HCT116 (cell line): ENCODE data around the gene CRADD. TPM values are rescaled to one million over a fixed set of nuclear protein-coding genes. Genes with fewer than 3 reads are reported as not detected.
"Not testable (repeated sequence)": the region's sequence is repeated elsewhere in the genome, so short reads cannot be mapped to it uniquely, and the experiment has no call there.

Experiments used
- ATAC-seq: fragments of 200-7000 bp; cut with Tn5 transposase; 2 replicates; pipeline ENCODE4 v1.9.1; 2020; ENCODE audit warnings: mild to moderate bottlenecking, moderate library complexity
- BruUV-seq: library from RNA; stranded (reverse); fragments of 400-500 nt; replicated peaks from 2 replicates; lab custom pipeline; 2021; lab: Mats Ljungman, UMichigan
- CTCF ChIA-PET: fragments of 300-600 bp; sonication (Branson Sonifier 250); formaldehyde crosslinking; loops from one replicate; lab custom pipeline; 2021; ENCODE audit warnings: antibody characterized with exemption; lab: Charles Lee
- POLR2A ChIA-PET: fragments of 300-600, 350-600 bp; sonication (Branson Sonifier 250); formaldehyde crosslinking; loops from one replicate; lab custom pipeline; 2021; ENCODE audit warnings: antibody characterized with exemption; lab: Charles Lee
- RAD21 ChIA-PET, 2 experiments: fragments of 300-600 bp; sonication (Branson Sonifier 250); formaldehyde crosslinking; loops; one replicate each; lab custom pipeline; 2023; ENCODE audit warnings: low total read pairs in 2 of 2; ENCODE audit not compliant: uncharacterized antibody in 2 of 2, unreplicated experiment in 2 of 2, low non-redundant PET in 1 of 2; lab: Charles Lee
- DNase-seq: peaks from one replicate; pipeline ENCODE4 v3.0.0-alpha.2; 2010; ENCODE audit warnings: low read depth, low spot score
- H2AFZ ChIP-seq: fragments of 200-600 bp; shearing (Covaris generic), sonication (generic); 2 replicates; pipeline ENCODE4 v1.6.1; 2017; ENCODE audit warnings: low read depth, mixed run types, mixed read lengths, antibody characterized with exemption, low read length; ENCODE audit not compliant: poor library complexity, severe bottlenecking
- H3K27ac ChIP-seq: 2 replicates; pipeline ENCODE4 v1.5.1; 2012; ENCODE audit warnings: low read depth, low read length
- H3K27me3 ChIP-seq: fragments of 200-600 bp; sonication (generic); 2 replicates; pipeline ENCODE4 v1.6.1; 2016; ENCODE audit warnings: mixed run types, low read length, mixed read lengths; ENCODE audit not compliant: insufficient read depth
- H3K36me3 ChIP-seq, 2 experiments: fragments of 200-500 bp in 1 of 2; fragments of 200-600 bp in 1 of 2; sonication (Bioruptor generic) in 1 of 2; sonication (generic) in 1 of 2; 2 replicates each; pipeline versions ENCODE4 v1.5.1 to v1.6.1; 2014 to 2016; ENCODE audit warnings: low read length in 2 of 2, inconsistent platforms in 1 of 2, mixed read lengths in 1 of 2, mixed run types in 1 of 2; ENCODE audit not compliant: insufficient read depth in 2 of 2, control insufficient read depth in 1 of 2
- H3K4me1 ChIP-seq, 2 experiments: fragments of 200-600 bp in 1 of 2; sonication (generic) in 1 of 2; 2 replicates each; pipeline versions ENCODE4 v1.5.1 to v1.6.1; 2012 to 2017; ENCODE audit warnings: low read length in 2 of 2, inconsistent platforms in 1 of 2, mild to moderate bottlenecking in 1 of 2, mixed read lengths in 1 of 2, mixed run types in 1 of 2, moderate library complexity in 1 of 2; ENCODE audit not compliant: insufficient read depth in 2 of 2, control insufficient read depth in 1 of 2
- H3K4me2 ChIP-seq: fragments of 200-600 bp; sonication (generic); 2 replicates; pipeline ENCODE4 v1.6.1; 2017; ENCODE audit warnings: mixed run types, low read length, mixed read lengths
- H3K4me3 ChIP-seq, 2 experiments: fragments of 200-600 bp in 1 of 2; sonication (generic) in 1 of 2; replicated peaks in 1 of 2; 2 replicates each; pipeline ENCODE4 v1.5.1; 2011 to 2016; ENCODE audit warnings: low read length in 2 of 2, control low read depth in 1 of 2, low read depth in 1 of 2, mild to moderate bottlenecking in 1 of 2, mixed read lengths in 1 of 2, mixed run types in 1 of 2
- H3K79me2 ChIP-seq: fragments of 200-600 bp; sonication (generic); 2 replicates; pipeline ENCODE4 v1.6.1; 2017; ENCODE audit warnings: mild to moderate bottlenecking, mixed run types, low read length, moderate library complexity, mixed read lengths; ENCODE audit not compliant: insufficient read depth
- H3K9ac ChIP-seq: fragments of 200-600 bp; sonication (generic); 2 replicates; pipeline ENCODE4 v1.6.1; 2016; ENCODE audit warnings: low read length, mixed read lengths
- H3K9me2 ChIP-seq: fragments of 200-600 bp; sonication (generic), shearing (Covaris generic); 2 replicates; pipeline ENCODE4 v1.6.1; 2017; ENCODE audit warnings: mixed run types, mild to moderate bottlenecking, moderate library complexity; ENCODE audit not compliant: insufficient read depth
- H3K9me3 ChIP-seq, 2 experiments: fragments of 200-500 bp in 1 of 2; fragments of 200-600 bp in 1 of 2; sonication (Bioruptor generic) in 1 of 2; sonication (generic) in 1 of 2; 2 replicates each; pipeline ENCODE4 v1.6.1; 2014 to 2017; ENCODE audit warnings: low read length in 2 of 2, mixed read lengths in 2 of 2, inconsistent platforms in 1 of 2, low read depth in 1 of 2, mild to moderate bottlenecking in 1 of 2, mixed run types in 1 of 2, moderate library complexity in 1 of 2; ENCODE audit not compliant: control insufficient read depth in 1 of 2, insufficient read depth in 1 of 2
- H4K20me1 ChIP-seq: fragments of 200-600 bp; sonication (generic), shearing (Covaris generic); 2 replicates; pipeline ENCODE4 v1.6.1; 2017; ENCODE audit warnings: mixed run types, mild to moderate bottlenecking, moderate library complexity; ENCODE audit not compliant: insufficient read depth
- EGR1 ChIP-seq: IDR thresholded peaks from 2 replicates; pipeline ENCODE4 v1.6.1; 2012; ENCODE audit warnings: low read depth
- EZH2 ChIP-seq: fragments of 200-600 bp; sonication (generic); IDR thresholded peaks from 2 replicates; pipeline ENCODE4 v1.6.1; 2017; ENCODE audit warnings: antibody characterized with exemption, mixed run types
- ZFX ChIP-seq: fragments of 450-650 bp; IDR thresholded peaks from 2 replicates; pipeline ENCODE4 v1.6.1; 2017
- ZNF274 ChIP-seq: fragments of 200-500 bp; sonication (Bioruptor generic); IDR thresholded peaks from 2 replicates; pipeline ENCODE4 v1.6.1; 2014; ENCODE audit warnings: mild to moderate bottlenecking, low read depth, low read length, inconsistent platforms
- intact Hi-C: fragments of 100-400 bp; cut with micrococcal nuclease; formaldehyde crosslinking; loops from 2 replicates; pipeline ENCODE4 v1.10.0; 2022
- total RNA-seq: library from RNA; stranded (reverse); gene quantifications from one replicate; pipeline ENCODE4 v1.2.1, GENCODE V29; 2021; ENCODE audit not compliant: unreplicated experiment

The CRADD gene
- total RNA-seq, 1 experiment from 2014 or later = 12.2 TPM

- TF ChIP-seq ZFX (no peak), EGR1 (no peak), EZH2 (no peak), ZNF274 (no peak)
- H3K9me3 ChIP-seq = no peaks in the 10 kb centered on the region
- intact Hi-C loops = no loop called here
- ChIA-PET POLR2A (no interaction called here), RAD21 (no interaction called here), CTCF (no interaction called here)
- no peak overlapping the region for H3K27ac ChIP-seq
- no peak overlapping the region for H3K4me2 ChIP-seq
- H4K20me1 ChIP-seq = no peaks in the 10 kb centered on the region
- no peaks in the 10 kb centered on the region for H3K79me2 ChIP-seq
- no peaks in the 10 kb centered on the region for H3K27me3 ChIP-seq
- no peak overlapping the region for H3K9ac ChIP-seq
- H2AFZ ChIP-seq = no peak overlapping the region
- no peaks in the 10 kb centered on the region for H3K9me2 ChIP-seq
- H3K36me3 ChIP-seq = no peaks in the 10 kb centered on the region
- no peak for ATAC-seq
- H3K4me3 ChIP-seq = no peak overlapping the region
- H3K4me1 ChIP-seq = no peaks in the 10 kb centered on the region
- BruUV-seq = no TSS peak
- DNase-seq = no peak
These were observed 207.8 kb downstream of the CRADD start for GRCh38 chr12:93884794-93885460.

- H3K9me3 ChIP-seq, H3K36me3 ChIP-seq, BruUV-seq, H2AFZ ChIP-seq, H3K4me3 ChIP-seq, H3K79me2 ChIP-seq, DNase-seq, H3K27ac ChIP-seq, ATAC-seq, H3K27me3 ChIP-seq, CTCF ChIA-PET, H3K9me2 ChIP-seq, H3K4me1 ChIP-seq, H3K4me2 ChIP-seq, intact Hi-C loops, H4K20me1 ChIP-seq, H3K9ac ChIP-seq, POLR2A ChIA-PET, RAD21 ChIA-PET: not testable (repeated sequence)
These were observed 208.9 kb downstream of the CRADD start for GRCh38 chr12:93885973-93886532.
